Measurements from ENCODE around the gene EVA1C.

GRCh38 chr21:32469628-32470027 is 57.1 kb downstream of the EVA1C start:
- TF ChIP-seq MAFK (IDR thresholded peaks at IDR 0.05; ENCODE audit: low read length), result no peak
- no peak for TF ChIP-seq GATAD2B (IDR thresholded peaks at IDR 0.05; ENCODE audit: borderline replicate concordance)
- no peak for TF ChIP-seq MEF2A (IDR thresholded peaks at IDR 0.05; ENCODE audit: control insufficient read depth, low read depth, low read length)
- no peak for TF ChIP-seq RAD21 (CRISPR knock-in tag; conservative IDR thresholded peaks at IDR 0.05 in 1 of 2, IDR thresholded peaks at IDR 0.05 in 1 of 2)
- no peak for TF ChIP-seq MAX (CRISPR knock-in tag; IDR thresholded peaks at IDR 0.05)
- TF ChIP-seq FOXP4 (CRISPR knock-in tag; IDR thresholded peaks at IDR 0.05; ENCODE audit: borderline replicate concordance), result no peak
- no peak for TF ChIP-seq PCBP1 (IDR thresholded peaks at IDR 0.05; ENCODE audit: low read depth, low read length, poor library complexity, severe bottlenecking)
